ENCODE data around the gene ACER3. TPM values are rescaled to one million over a fixed set of nuclear protein-coding genes. Genes with fewer than 3 reads are reported as not detected.
A peak's percentile ranks its signal among the peaks of the same experiment; 100 is the strongest.

ACER3 gene
- polyA plus RNA-seq, 3 donors = 22.9 to 45.4 (median 23.6) TPM

GRCh38 chr11:76980196-76980595, 119.5 kb downstream of the ACER3 start:
- no peaks in the 10 kb centered on the region for H3K27me3 Mint-ChIP-seq (ENCODE audit: low read depth in 3 of 3)
- no peak overlapping the region for H3K4me2 ChIP-seq (replicated peaks; ENCODE audit: extremely low read depth, low read length, poor library complexity, severe bottlenecking)
- H3K36me3 ChIP-seq (replicated peaks in 1 of 2; ENCODE audit: control insufficient read depth in 1 of 2, insufficient read depth in 2 of 2, low read length in 2 of 2) = peaks cover 41 to 69% of the 10 kb centered on the region in 2 donors
- H3K9me3 ChIP-seq (replicated peaks in 1 of 2; ENCODE audit: control insufficient read depth in 1 of 2, insufficient read depth in 1 of 2, low read length in 2 of 2) = peaks cover 7 to 10% of the 10 kb centered on the region in 2 donors
- intact Hi-C loops (cut with micrococcal nuclease) = no loop called here
- no peak overlapping the region for H2AFZ ChIP-seq (ENCODE audit: insufficient read depth, low read depth, low read length, poor library complexity, severe bottlenecking)
- no peaks in the 10 kb centered on the region for H3K4me1 ChIP-seq (ENCODE audit: control insufficient read depth in 1 of 2, insufficient read depth in 2 of 2, low read length in 2 of 2)
- no peak for TF ChIP-seq CTCF (IDR thresholded peaks at IDR 0.05)
- DNase-seq = no peak
- no peak overlapping the region for H3K9ac ChIP-seq (ENCODE audit: insufficient read depth, low read length, poor library complexity, severe bottlenecking)
- H3K27ac ChIP-seq (ENCODE audit: low read depth in 1 of 2, low read length in 2 of 2) = no peak overlapping the region
- no peak overlapping the region for H3K4me3 ChIP-seq (replicated peaks in 1 of 3; ENCODE audit: low read depth in 2 of 3, low read length in 3 of 3)
- H3K36me3 Mint-ChIP-seq = peaks cover 49 to 51% of the 10 kb centered on the region in 2 donors
- peaks cover 4% of the 10 kb centered on the region for H4K20me1 ChIP-seq (ENCODE audit: insufficient read depth, low read length)
- H3K79me2 ChIP-seq (ENCODE audit: insufficient read depth, low read length) = no peaks in the 10 kb centered on the region
- no peak overlapping the region for H3K4me3 Mint-ChIP-seq
- peaks cover 0 to 13% (median 8%) of the 10 kb centered on the region in 7 donors for H3K9me3 Mint-ChIP-seq
- H3K27me3 ChIP-seq (ENCODE audit: control insufficient read depth in 2 of 2, insufficient read depth in 2 of 2, low read length in 2 of 2) = no peaks in the 10 kb centered on the region
- peak overlapping the region in 2 of 7 donors; percentile 18 to 32 for H3K27ac Mint-ChIP-seq
- no peaks in the 10 kb centered on the region for H3K4me1 Mint-ChIP-seq

- Mint-ChIP-seq H3K27me3 (ENCODE audit: low read depth in 3 of 3) (no peaks in the 10 kb centered on the region), H3K4me3 (no peak overlapping the region), H3K4me1 (no peaks in the 10 kb centered on the region), H3K27ac (no peak overlapping the region), H3K9me3 (no peaks in the 10 kb centered on the region), H3K36me3 (peaks cover 54 to 68% of the 10 kb centered on the region in 2 donors)
- Histone ChIP-seq H3K9me3 (replicated peaks in 1 of 2; ENCODE audit: control insufficient read depth in 1 of 2, insufficient read depth in 1 of 2, low read length in 2 of 2) (no peaks in the 10 kb centered on the region), H3K9ac (ENCODE audit: insufficient read depth, low read length, poor library complexity, severe bottlenecking) (no peak overlapping the region), H3K4me1 (ENCODE audit: control insufficient read depth in 1 of 2, insufficient read depth in 2 of 2, low read length in 2 of 2) (no peaks in the 10 kb centered on the region), H3K27me3 (ENCODE audit: control insufficient read depth in 2 of 2, insufficient read depth in 2 of 2, low read length in 2 of 2) (no peaks in the 10 kb centered on the region), H3K36me3 (replicated peaks in 1 of 2; ENCODE audit: control insufficient read depth in 1 of 2, insufficient read depth in 2 of 2, low read length in 2 of 2) (peaks cover 42 to 70% of the 10 kb centered on the region in 2 donors), H2AFZ (ENCODE audit: insufficient read depth, low read depth, low read length, poor library complexity, severe bottlenecking) (no peak overlapping the region), H3K27ac (ENCODE audit: low read depth in 1 of 2, low read length in 2 of 2) (no peak overlapping the region), H3K4me3 (replicated peaks in 1 of 3; ENCODE audit: low read depth in 2 of 3, low read length in 3 of 3) (no peak overlapping the region), H3K4me2 (replicated peaks; ENCODE audit: extremely low read depth, low read length, poor library complexity, severe bottlenecking) (no peak overlapping the region), H4K20me1 (ENCODE audit: insufficient read depth, low read length) (peaks cover 4% of the 10 kb centered on the region), H3K79me2 (ENCODE audit: insufficient read depth, low read length) (no peaks in the 10 kb centered on the region)
- TF ChIP-seq CTCF (IDR thresholded peaks at IDR 0.05) = no peak
- intact Hi-C loops (cut with micrococcal nuclease) = no loop called here
- WGBS (ENCODE audit: insufficient coverage) = 100% methylated on average over 1 of the region's 1 CpG
- DNase-seq = no peak
Observed at GRCh38 chr11:76984743-76985142, 124.0 kb downstream of the ACER3 start.

All from CD14-positive monocyte (primary cell).